Vagina (tissue), 2 donors: ENCODE measurements around the gene ATXN1.

ENCODE experiments used
- POLR2A ChIP-seq, 2 donors: fragments of 450-650 bp; IDR thresholded peaks; one replicate each; pipeline ENCODE4 v1.6.1; 2017; ENCODE audit warnings: antibody characterized with exemption in 2 of 2, mild to moderate bottlenecking in 2 of 2, moderate library complexity in 2 of 2
- TF ChIP-seq, protein P1 (sequence below), 3 experiments: fragments of 450-650 bp in 2 of 3; fragments of 200-600 bp in 1 of 3; sonication (generic) in 1 of 3; IDR thresholded peaks; one replicate each; pipeline ENCODE4 v1.5.1; 2017 to 2019; ENCODE audit warnings: antibody characterized with exemption in 3 of 3, mild to moderate bottlenecking in 2 of 3, moderate library complexity in 2 of 3

- TF ChIP-seq, protein P1, sequence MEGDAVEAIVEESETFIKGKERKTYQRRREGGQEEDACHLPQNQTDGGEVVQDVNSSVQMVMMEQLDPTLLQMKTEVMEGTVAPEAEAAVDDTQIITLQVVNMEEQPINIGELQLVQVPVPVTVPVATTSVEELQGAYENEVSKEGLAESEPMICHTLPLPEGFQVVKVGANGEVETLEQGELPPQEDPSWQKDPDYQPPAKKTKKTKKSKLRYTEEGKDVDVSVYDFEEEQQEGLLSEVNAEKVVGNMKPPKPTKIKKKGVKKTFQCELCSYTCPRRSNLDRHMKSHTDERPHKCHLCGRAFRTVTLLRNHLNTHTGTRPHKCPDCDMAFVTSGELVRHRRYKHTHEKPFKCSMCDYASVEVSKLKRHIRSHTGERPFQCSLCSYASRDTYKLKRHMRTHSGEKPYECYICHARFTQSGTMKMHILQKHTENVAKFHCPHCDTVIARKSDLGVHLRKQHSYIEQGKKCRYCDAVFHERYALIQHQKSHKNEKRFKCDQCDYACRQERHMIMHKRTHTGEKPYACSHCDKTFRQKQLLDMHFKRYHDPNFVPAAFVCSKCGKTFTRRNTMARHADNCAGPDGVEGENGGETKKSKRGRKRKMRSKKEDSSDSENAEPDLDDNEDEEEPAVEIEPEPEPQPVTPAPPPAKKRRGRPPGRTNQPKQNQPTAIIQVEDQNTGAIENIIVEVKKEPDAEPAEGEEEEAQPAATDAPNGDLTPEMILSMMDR (IDR thresholded peaks at IDR 0.05): no peak
- TF ChIP-seq POLR2A (IDR thresholded peaks at IDR 0.05): no peak
These were observed 49.6 kb downstream of the ATXN1 start for GRCh38 chr6:16711546-16712254.
